ENCODE data around the gene C3orf52. TPM values are rescaled to one million over a fixed set of nuclear protein-coding genes. Genes with fewer than 3 reads are reported as not detected.

Gene C3orf52
- total RNA-seq, 6 donors from 2014 or later = 17.1 to 74.6 (median 28.4) TPM

GRCh38 chr3:112121577-112122547 is 35.7 kb downstream of the C3orf52 start:
- 91 to 94% methylated on average over 2 of the region's 2 CpGs for WGBS, 2 donors
- TF ChIP-seq CTCF (IDR thresholded peaks at IDR 0.05) = no peak
- ATAC-seq (ENCODE audit: low FRiP score in 2 of 2) = no peak

GRCh38 chr3:112122870-112123269 is 36.7 kb downstream of the C3orf52 start:
- ATAC-seq (ENCODE audit: low FRiP score in 2 of 2) = no peak
- Histone ChIP-seq H3K27me3 (no peaks in the 10 kb centered on the region), H3K27ac (no peak overlapping the region), H3K4me3 (no peak overlapping the region), H3K4me1 (peaks cover 4 to 13% (median 9%) of the 10 kb centered on the region in 4 donors), H3K36me3 (no peaks in the 10 kb centered on the region), H3K9me3 (no peaks in the 10 kb centered on the region)
- no peak for DNase-seq
- TF ChIP-seq POLR2AphosphoS5 (IDR thresholded peaks at IDR 0.05) (no peak), POLR2A (IDR thresholded peaks at IDR 0.05) (no peak), CTCF (IDR thresholded peaks at IDR 0.05) (no peak), EP300 (IDR thresholded peaks at IDR 0.05) (no peak)

More at GRCh38 chr3:112121577-112122547, 35.7 kb downstream of the C3orf52 start:
- no peaks in the 10 kb centered on the region for H3K27me3 ChIP-seq
- peaks cover 5 to 12% (median 6%) of the 10 kb centered on the region in 4 donors for H3K4me1 ChIP-seq
- no peak for DNase-seq
- H3K27ac ChIP-seq = no peak overlapping the region
- no peak overlapping the region for H3K4me3 ChIP-seq
- H3K9me3 ChIP-seq = no peaks in the 10 kb centered on the region
- no peaks in the 10 kb centered on the region for H3K36me3 ChIP-seq

- Histone ChIP-seq H3K9me3 (no peaks in the 10 kb centered on the region), H3K4me3 (no peak overlapping the region), H3K4me1 (peaks cover 4 to 13% (median 9%) of the 10 kb centered on the region in 4 donors), H3K36me3 (no peaks in the 10 kb centered on the region), H3K27me3 (no peaks in the 10 kb centered on the region), H3K27ac (no peak overlapping the region)
- ATAC-seq (ENCODE audit: low FRiP score in 2 of 2) (no peak), DNase-seq (no peak)
- no peak for TF ChIP-seq POLR2A (IDR thresholded peaks at IDR 0.05)
- TF ChIP-seq CTCF (IDR thresholded peaks at IDR 0.05) = no peak
- no peak for TF ChIP-seq EP300 (IDR thresholded peaks at IDR 0.05)
- TF ChIP-seq POLR2AphosphoS5 (IDR thresholded peaks at IDR 0.05) = no peak
- WGBS, 2 donors = 90 to 97% methylated on average over 2 of the region's 2 CpGs
These were observed 37.4 kb downstream of the C3orf52 start for GRCh38 chr3:112123548-112123947.

GRCh38 chr3:112124907-112125607 is 38.9 kb downstream of the C3orf52 start:
- DNase-seq (peak in 1 of 2 donors; percentile 8), ATAC-seq (ENCODE audit: low FRiP score in 2 of 2) (no peak)
- Histone ChIP-seq H3K27me3 (no peaks in the 10 kb centered on the region), H3K4me3 (no peak overlapping the region), H3K27ac (no peak overlapping the region), H3K4me1 (peaks cover under 1 to 13% (median 5%) of the 10 kb centered on the region in 4 donors), H3K9me3 (no peaks in the 10 kb centered on the region), H3K36me3 (no peaks in the 10 kb centered on the region)
- no peak for TF ChIP-seq POLR2A (IDR thresholded peaks at IDR 0.05)
- no peak for TF ChIP-seq CTCF (IDR thresholded peaks at IDR 0.05)
- TF ChIP-seq POLR2AphosphoS5 (IDR thresholded peaks at IDR 0.05) = no peak
- TF ChIP-seq EP300 (IDR thresholded peaks at IDR 0.05) = no peak
- 76 to 84% methylated on average over 5 of the region's 5 CpGs for WGBS, 2 donors

All from upper lobe of left lung (tissue), 6 donors.